Heart left ventricle (tissue), 13 donors: ENCODE measurements around the gene ID3.

Source experiments
- POLR2A ChIP-seq, 2 donors: fragments of 450-650 bp; IDR thresholded peaks; one replicate each; pipeline ENCODE4 v1.6.1; 2017; ENCODE audit warnings: antibody characterized with exemption in 2 of 2, mild to moderate bottlenecking in 2 of 2, moderate library complexity in 2 of 2
- TF ChIP-seq, protein P1 (sequence below), 12 donors: fragments of 200-600 bp; sonication (generic) in 4 of 12; IDR thresholded peaks; one replicate each; pipeline versions ENCODE4 v1.5.0 to v1.8.0; 2018 to 2022; ENCODE audit warnings: antibody characterized with exemption in 12 of 12, mild to moderate bottlenecking in 5 of 12
- donor health status: ischemic (EF 13 %, LVEDD 7.1; RV severe dilation, severe dysfunction).
- donor health status: DM: no; HTN: yes; CAD: no.
- donor health status: DM: no; HTN: no; CAD: no.
- donor health status: ischemic (EF 25% LVEDD 6.9; RV normal size, moderate dysfunction).
- donor health status: ischemic (EF 25% LVEDD 5.7; RV mildly dilated, moderate dysfunction).
- donor health status: ischemic (EF 35%, LVEDD 5.7; RV mildly dilated, moderate dysfunction).
- donor health status: nonischemic (EF 11% LVEDD 7.7; RV severe dilation, severe dysfunction).
- donor health status: DM: yes; HTN: yes; CAD: no.
- donor health status: PGD.
- donor health status: ischemic (EF 29% LVEDD 5.4; RV normal size, mild dysfunction).
- donor health status: nonischemic (EF 23%, LVEDD 6.1; RV moderate dilation, normal function).

DNA sequence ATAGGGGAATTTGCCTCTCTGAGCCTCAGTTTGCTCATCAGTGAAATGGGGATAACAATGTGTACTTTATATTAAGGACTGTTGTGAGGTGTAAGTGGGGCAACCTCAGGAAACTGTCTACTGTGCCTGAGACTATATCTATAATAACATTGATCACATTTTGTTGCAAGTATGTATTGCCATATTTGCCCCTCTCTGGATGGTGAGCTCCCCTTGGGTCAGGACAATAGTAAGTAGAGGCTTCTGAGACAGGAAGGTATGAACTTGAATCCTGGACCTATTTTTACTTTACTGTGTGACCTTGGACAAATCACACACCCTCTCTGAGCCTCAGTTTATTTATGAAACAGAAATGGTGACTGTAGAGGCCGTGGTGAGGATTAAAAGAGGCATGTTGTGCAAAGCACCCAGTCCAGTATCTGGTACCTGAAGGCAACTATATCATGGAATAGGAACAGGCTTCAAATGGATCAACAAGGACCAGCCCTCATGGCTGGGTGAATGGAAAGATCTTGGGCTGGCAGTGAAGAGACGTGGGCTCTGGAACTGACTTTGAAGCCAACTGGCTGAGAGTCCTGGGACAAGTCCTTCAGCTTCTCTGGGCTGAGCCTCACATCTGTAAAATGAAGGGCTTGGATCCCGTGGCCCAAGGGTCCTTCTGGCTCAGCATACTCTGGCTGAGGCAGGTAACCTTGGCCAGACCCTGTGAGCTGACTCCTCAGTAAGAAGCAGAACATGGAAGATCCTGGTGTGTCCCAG, 35.0 kb upstream of the ID3 start:
- TF ChIP-seq, protein P1, sequence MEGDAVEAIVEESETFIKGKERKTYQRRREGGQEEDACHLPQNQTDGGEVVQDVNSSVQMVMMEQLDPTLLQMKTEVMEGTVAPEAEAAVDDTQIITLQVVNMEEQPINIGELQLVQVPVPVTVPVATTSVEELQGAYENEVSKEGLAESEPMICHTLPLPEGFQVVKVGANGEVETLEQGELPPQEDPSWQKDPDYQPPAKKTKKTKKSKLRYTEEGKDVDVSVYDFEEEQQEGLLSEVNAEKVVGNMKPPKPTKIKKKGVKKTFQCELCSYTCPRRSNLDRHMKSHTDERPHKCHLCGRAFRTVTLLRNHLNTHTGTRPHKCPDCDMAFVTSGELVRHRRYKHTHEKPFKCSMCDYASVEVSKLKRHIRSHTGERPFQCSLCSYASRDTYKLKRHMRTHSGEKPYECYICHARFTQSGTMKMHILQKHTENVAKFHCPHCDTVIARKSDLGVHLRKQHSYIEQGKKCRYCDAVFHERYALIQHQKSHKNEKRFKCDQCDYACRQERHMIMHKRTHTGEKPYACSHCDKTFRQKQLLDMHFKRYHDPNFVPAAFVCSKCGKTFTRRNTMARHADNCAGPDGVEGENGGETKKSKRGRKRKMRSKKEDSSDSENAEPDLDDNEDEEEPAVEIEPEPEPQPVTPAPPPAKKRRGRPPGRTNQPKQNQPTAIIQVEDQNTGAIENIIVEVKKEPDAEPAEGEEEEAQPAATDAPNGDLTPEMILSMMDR (IDR thresholded peaks at IDR 0.05): no peak
- TF ChIP-seq POLR2A (IDR thresholded peaks at IDR 0.05): no peak
